ENCODE results near the gene MXRA8. TPM values are rescaled to one million over a fixed set of nuclear protein-coding genes. Genes with fewer than 3 reads are reported as not detected.
A peak's percentile ranks its signal among the peaks of the same experiment; 100 is the strongest.

Gene MXRA8
- total and polyA plus RNA-seq, 3 experiments from 2014 or later: 0.26 to 0.61 (median 0.29) TPM

- Mint-ChIP-seq H3K27ac (peak overlapping the region in 4 of 8 donors; percentile 9 to 73 (median 50)), H3K27me3 (peaks cover 0 to 11% of the 10 kb centered on the region in 2 donors), H3K4me1 (peaks cover 14 to 39% (median 16%) of the 10 kb centered on the region in 3 donors), H3K9me3 (no peaks in the 10 kb centered on the region), H3K36me3 (no peaks in the 10 kb centered on the region), H3K4me3 (peak overlapping the region; percentile 52 to 87 (median 78))
- H3K27ac ChIP-seq (ENCODE audit: low read depth, low read length): peak overlapping the region; percentile 61
- no peak for DNase-seq
- peaks cover 21% of the 10 kb centered on the region for H3K4me1 ChIP-seq (ENCODE audit: insufficient read depth, low read length)
- H3K4me3 ChIP-seq (ENCODE audit: low read length): peak overlapping the region; percentile 50
- POLR2A ChIA-PET: interaction anchor here (1.2 kb wide), 1 partner anchor 23 kb away, joined by 3 read pairs; no protein-coding TSS in a partner anchor
- peaks cover 4% of the 10 kb centered on the region for H3K27me3 ChIP-seq (ENCODE audit: insufficient read depth, low read length, poor library complexity, severe bottlenecking)
- H3K9me3 ChIP-seq (ENCODE audit: low read length): no peaks in the 10 kb centered on the region
- CTCF ChIA-PET: interaction anchor here (1.0 to 1.4 kb wide), 4 partner anchors 23 to 43 kb away, joined by 3 to 7 read pairs (median 6); no protein-coding TSS in a partner anchor
- H3K36me3 ChIP-seq (ENCODE audit: insufficient read depth, low read length): no peaks in the 10 kb centered on the region
Measured at GRCh38 chr1:1348420-1349255, 9.7 kb downstream of the MXRA8 start.

- H3K27ac Mint-ChIP-seq: peak overlapping the region in 4 of 8 donors; percentile 20 to 73 (median 67)
- H3K36me3 Mint-ChIP-seq: no peaks in the 10 kb centered on the region
- Histone ChIP-seq H3K4me3 (ENCODE audit: low read length) (peak overlapping the region; percentile 50), H3K36me3 (ENCODE audit: insufficient read depth, low read length) (no peaks in the 10 kb centered on the region), H3K27ac (ENCODE audit: low read depth, low read length) (peak overlapping the region; percentile 61), H3K9me3 (ENCODE audit: low read length) (no peaks in the 10 kb centered on the region), H3K27me3 (ENCODE audit: insufficient read depth, low read length, poor library complexity, severe bottlenecking) (peaks cover 4% of the 10 kb centered on the region), H3K4me1 (ENCODE audit: insufficient read depth, low read length) (peaks cover 16% of the 10 kb centered on the region)
- H3K27me3 Mint-ChIP-seq: peaks cover 0 to 10% of the 10 kb centered on the region in 2 donors
- H3K9me3 Mint-ChIP-seq: no peaks in the 10 kb centered on the region
- CTCF ChIA-PET: interaction anchor here (1.0 to 2.1 kb wide), 5 partner anchors 24 to 42 kb away, joined by 3 to 7 read pairs (median 6); no protein-coding TSS in a partner anchor
- POLR2A ChIA-PET: no interaction called here
- DNase-seq: no peak
- peaks cover 13 to 32% (median 16%) of the 10 kb centered on the region in 3 donors for H3K4me1 Mint-ChIP-seq
- peak overlapping the region; percentile 52 to 87 (median 78) for H3K4me3 Mint-ChIP-seq
Measured at GRCh38 chr1:1347663-1348419, 10.5 kb downstream of the MXRA8 start.

- Mint-ChIP-seq H3K36me3 (no peaks in the 10 kb centered on the region), H3K4me3 (peak overlapping the region; percentile 50 to 83 (median 74))
Measured at GRCh38 chr1:1347026-1347595, 11.2 kb downstream of the MXRA8 start.

GRCh38 chr1:1346501-1346890, 11.9 kb downstream of the MXRA8 start:
- Histone ChIP-seq H3K36me3 (ENCODE audit: insufficient read depth, low read length) (no peaks in the 10 kb centered on the region), H3K9me3 (ENCODE audit: low read length) (no peaks in the 10 kb centered on the region), H3K4me3 (ENCODE audit: low read length) (no peak overlapping the region), H3K4me1 (ENCODE audit: insufficient read depth, low read length) (peaks cover 16% of the 10 kb centered on the region), H3K27me3 (ENCODE audit: insufficient read depth, low read length, poor library complexity, severe bottlenecking) (no peaks in the 10 kb centered on the region), H3K27ac (ENCODE audit: low read depth, low read length) (no peak overlapping the region)
- H3K4me3 Mint-ChIP-seq: peak overlapping the region in 5 of 7 donors; percentile 50 to 83 (median 61)
- no peak for DNase-seq
- ChIA-PET CTCF (interaction anchor here (2.1 kb wide), 1 partner anchor 25 kb away, joined by 6 read pairs; no protein-coding TSS in a partner anchor), POLR2A (no interaction called here)
- no peaks in the 10 kb centered on the region for H3K36me3 Mint-ChIP-seq
- H3K9me3 Mint-ChIP-seq: no peaks in the 10 kb centered on the region
- peak overlapping the region in 1 of 8 donors; percentile 20 for H3K27ac Mint-ChIP-seq
- H3K27me3 Mint-ChIP-seq: no peaks in the 10 kb centered on the region
- H3K4me1 Mint-ChIP-seq: peaks cover 5 to 22% (median 11%) of the 10 kb centered on the region in 3 donors

More at GRCh38 chr1:1347026-1347595, 11.2 kb downstream of the MXRA8 start:
- no peaks in the 10 kb centered on the region for H3K27me3 ChIP-seq (ENCODE audit: insufficient read depth, low read length, poor library complexity, severe bottlenecking)
- no peaks in the 10 kb centered on the region for H3K36me3 ChIP-seq (ENCODE audit: insufficient read depth, low read length)
- Mint-ChIP-seq H3K27ac (peak overlapping the region in 5 of 8 donors; percentile 20 to 54 (median 38)), H3K4me1 (peaks cover 6 to 25% (median 13%) of the 10 kb centered on the region in 3 donors), H3K27me3 (peaks cover 0 to 2% of the 10 kb centered on the region in 2 donors), H3K9me3 (no peaks in the 10 kb centered on the region)
- ChIA-PET CTCF (interaction anchor here (2.1 kb wide), 1 partner anchor 25 kb away, joined by 6 read pairs; no protein-coding TSS in a partner anchor), POLR2A (no interaction called here)
- H3K9me3 ChIP-seq (ENCODE audit: low read length): no peaks in the 10 kb centered on the region
- peaks cover 16% of the 10 kb centered on the region for H3K4me1 ChIP-seq (ENCODE audit: insufficient read depth, low read length)
- no peak for DNase-seq
- peak overlapping the region; percentile 61 for H3K27ac ChIP-seq (ENCODE audit: low read depth, low read length)
- H3K4me3 ChIP-seq (ENCODE audit: low read length): no peak overlapping the region

- peak overlapping the region in 1 of 7 donors; percentile 25 for H3K4me3 Mint-ChIP-seq
- CTCF ChIA-PET: interaction anchor here (2.1 kb wide), 1 partner anchor 26 kb away, joined by 6 read pairs; no protein-coding TSS in a partner anchor
- POLR2A ChIA-PET: no interaction called here
- H3K4me1 ChIP-seq (ENCODE audit: insufficient read depth, low read length): peaks cover 16% of the 10 kb centered on the region
- H3K27me3 ChIP-seq (ENCODE audit: insufficient read depth, low read length, poor library complexity, severe bottlenecking): no peaks in the 10 kb centered on the region
- H3K4me1 Mint-ChIP-seq: peaks cover 9 to 22% (median 11%) of the 10 kb centered on the region in 3 donors
- no peaks in the 10 kb centered on the region for H3K27me3 Mint-ChIP-seq
- no peak for DNase-seq
- no peak overlapping the region for H3K27ac Mint-ChIP-seq
- H3K4me3 ChIP-seq (ENCODE audit: low read length): no peak overlapping the region
- H3K36me3 ChIP-seq (ENCODE audit: insufficient read depth, low read length): no peaks in the 10 kb centered on the region
- H3K36me3 Mint-ChIP-seq: peaks cover 0 to 4% (median 4%) of the 10 kb centered on the region in 3 donors
- no peaks in the 10 kb centered on the region for H3K9me3 ChIP-seq (ENCODE audit: low read length)
- no peak overlapping the region for H3K27ac ChIP-seq (ENCODE audit: low read depth, low read length)
- H3K9me3 Mint-ChIP-seq: no peaks in the 10 kb centered on the region
Measured at GRCh38 chr1:1345860-1346500, 12.4 kb downstream of the MXRA8 start.

GRCh38 chr1:1345384-1345783, 13.0 kb downstream of the MXRA8 start:
- Histone ChIP-seq H3K9me3 (ENCODE audit: low read length) (no peaks in the 10 kb centered on the region), H3K4me3 (ENCODE audit: low read length) (no peak overlapping the region), H3K4me1 (ENCODE audit: insufficient read depth, low read length) (peaks cover 16% of the 10 kb centered on the region), H3K27ac (ENCODE audit: low read depth, low read length) (no peak overlapping the region), H3K36me3 (ENCODE audit: insufficient read depth, low read length) (no peaks in the 10 kb centered on the region), H3K27me3 (ENCODE audit: insufficient read depth, low read length, poor library complexity, severe bottlenecking) (no peaks in the 10 kb centered on the region)
- POLR2A ChIA-PET: no interaction called here
- Mint-ChIP-seq H3K27me3 (no peaks in the 10 kb centered on the region), H3K27ac (no peak overlapping the region), H3K4me1 (peaks cover 11 to 22% (median 11%) of the 10 kb centered on the region in 3 donors), H3K9me3 (no peaks in the 10 kb centered on the region), H3K4me3 (no peak overlapping the region), H3K36me3 (peaks cover 0 to 10% (median 9%) of the 10 kb centered on the region in 3 donors)
- no peak for DNase-seq
- CTCF ChIA-PET: interaction anchor here (2.1 kb wide), 1 partner anchor 27 kb away, joined by 6 read pairs; no protein-coding TSS in a partner anchor

GRCh38 chr1:1344655-1345361, 13.5 kb downstream of the MXRA8 start:
- no peak overlapping the region for H3K27ac ChIP-seq (ENCODE audit: low read depth, low read length)
- peaks cover 16% of the 10 kb centered on the region for H3K4me1 ChIP-seq (ENCODE audit: insufficient read depth, low read length)
- ChIA-PET CTCF (no interaction called here), POLR2A (no interaction called here)
- H3K9me3 ChIP-seq (ENCODE audit: low read length): no peaks in the 10 kb centered on the region
- no peaks in the 10 kb centered on the region for H3K36me3 ChIP-seq (ENCODE audit: insufficient read depth, low read length)
- Mint-ChIP-seq H3K4me1 (peaks cover 11 to 22% (median 11%) of the 10 kb centered on the region in 3 donors), H3K36me3 (peaks cover 0 to 14% (median 9%) of the 10 kb centered on the region in 3 donors), H3K4me3 (no peak overlapping the region), H3K27me3 (no peaks in the 10 kb centered on the region), H3K27ac (peak overlapping the region in 1 of 8 donors; percentile 65), H3K9me3 (no peaks in the 10 kb centered on the region)
- DNase-seq: no peak
- H3K27me3 ChIP-seq (ENCODE audit: insufficient read depth, low read length, poor library complexity, severe bottlenecking): no peaks in the 10 kb centered on the region
- no peak overlapping the region for H3K4me3 ChIP-seq (ENCODE audit: low read length)

Data from CD8-positive, alpha-beta memory T cell (primary cell).